HTERT RPE-1 (cell line): Measurements from ENCODE around the gene RIC3.

Experiments
- in situ Hi-C: fragments of 300-500 bp; cut with MboI; formaldehyde crosslinking; loops from 4 replicates; pipeline ENCODE4 v1.14.3; 2020; ENCODE audit warnings: low sequenced_read_pairs

RIC3 gene

GRCh38 chr11:8168485-8169257 is at the start of gene RIC3:
Gene RIC3, minus strand, starts transcription at chr11:8169025. Its CDS starts 36 bp downstream, at chr11:8168989.
- in situ Hi-C loops = no loop called here

- in situ Hi-C loops = no loop called here
Measured at GRCh38 chr11:8218409-8218808, 49.6 kb upstream of the RIC3 start.

GRCh38 chr11:8217926-8218325 is 49.1 kb upstream of the RIC3 start:
- in situ Hi-C loops = no loop called here

- in situ Hi-C loops = no loop called here
Measured at GRCh38 chr11:8217136-8217535, 48.3 kb upstream of the RIC3 start.

GRCh38 chr11:8213376-8213775 is 44.6 kb upstream of the RIC3 start:
- in situ Hi-C loops = no loop called here

- in situ Hi-C loops = no loop called here
Measured at GRCh38 chr11:8209208-8209807, 40.5 kb upstream of the RIC3 start.

- in situ Hi-C loops = no loop called here
Measured at GRCh38 chr11:8207080-8208000, 38.5 kb upstream of the RIC3 start.

GRCh38 chr11:8206251-8207079 is 37.6 kb upstream of the RIC3 start:
- in situ Hi-C loops = no loop called here

- in situ Hi-C loops = no loop called here
Measured at GRCh38 chr11:8205566-8205965, 36.7 kb upstream of the RIC3 start.

- in situ Hi-C loops = no loop called here
Measured at GRCh38 chr11:8204596-8204995, 35.8 kb upstream of the RIC3 start.

GRCh38 chr11:8204025-8204424 is 35.2 kb upstream of the RIC3 start:
- in situ Hi-C loops = no loop called here

- in situ Hi-C loops = no loop called here
Measured at GRCh38 chr11:8203414-8203715, 34.5 kb upstream of the RIC3 start.

- in situ Hi-C loops = no loop called here
Measured at GRCh38 chr11:8202516-8203413, 33.9 kb upstream of the RIC3 start.

GRCh38 chr11:8201644-8202365 is 33.0 kb upstream of the RIC3 start:
- in situ Hi-C loops = no loop called here

GRCh38 chr11:8199676-8200075 is 30.9 kb upstream of the RIC3 start:
- in situ Hi-C loops = no loop called here

- in situ Hi-C loops = no loop called here
Measured at GRCh38 chr11:8196749-8197148, 27.9 kb upstream of the RIC3 start.

- in situ Hi-C loops = no loop called here
Measured at GRCh38 chr11:8194956-8195355, 26.1 kb upstream of the RIC3 start.

- in situ Hi-C loops = no loop called here
Measured at GRCh38 chr11:8192896-8193209, 24.0 kb upstream of the RIC3 start.
